Measurements from ENCODE around the gene SCAF1. TPM values are rescaled to one million over a fixed set of nuclear protein-coding genes. Genes with fewer than 3 reads are reported as not detected.
A peak's percentile ranks its signal among the peaks of the same experiment; 100 is the strongest.

Gene SCAF1
- total and polyA plus RNA-seq, 2 of the 13 experiments (the other 11 are each of a cell fraction or from before 2014, with no cell fraction given): 3.3 to 6.1 TPM

- TF ChIP-seq ZNF337 (CRISPR knock-in tag; IDR thresholded peaks at IDR 0.05; ENCODE audit: borderline replicate concordance, low read depth) (0 out of 2 replicates have a peak, but pooled peaks have one; percentile 24), PRDM10 (CRISPR knock-in tag; IDR thresholded peaks at IDR 0.05; ENCODE audit: low read depth) (peak; percentile 57), CCDC6 (CRISPR knock-in tag; IDR thresholded peaks at IDR 0.05) (no peak), ZNF589 (CRISPR knock-in tag; conservative IDR thresholded peaks at IDR 0.05) (0 out of 2 replicates have a peak, but pooled peaks have one; percentile 29), SALL1 (CRISPR knock-in tag; IDR thresholded peaks at IDR 0.05) (peak; percentile 83), MTA3 (CRISPR knock-in tag; IDR thresholded peaks at IDR 0.05) (no peak), HNRNPUL1 (IDR thresholded peaks at IDR 0.05; ENCODE audit: low read depth, low read length) (no peak)
- TF ChIP-seq, protein P1, sequence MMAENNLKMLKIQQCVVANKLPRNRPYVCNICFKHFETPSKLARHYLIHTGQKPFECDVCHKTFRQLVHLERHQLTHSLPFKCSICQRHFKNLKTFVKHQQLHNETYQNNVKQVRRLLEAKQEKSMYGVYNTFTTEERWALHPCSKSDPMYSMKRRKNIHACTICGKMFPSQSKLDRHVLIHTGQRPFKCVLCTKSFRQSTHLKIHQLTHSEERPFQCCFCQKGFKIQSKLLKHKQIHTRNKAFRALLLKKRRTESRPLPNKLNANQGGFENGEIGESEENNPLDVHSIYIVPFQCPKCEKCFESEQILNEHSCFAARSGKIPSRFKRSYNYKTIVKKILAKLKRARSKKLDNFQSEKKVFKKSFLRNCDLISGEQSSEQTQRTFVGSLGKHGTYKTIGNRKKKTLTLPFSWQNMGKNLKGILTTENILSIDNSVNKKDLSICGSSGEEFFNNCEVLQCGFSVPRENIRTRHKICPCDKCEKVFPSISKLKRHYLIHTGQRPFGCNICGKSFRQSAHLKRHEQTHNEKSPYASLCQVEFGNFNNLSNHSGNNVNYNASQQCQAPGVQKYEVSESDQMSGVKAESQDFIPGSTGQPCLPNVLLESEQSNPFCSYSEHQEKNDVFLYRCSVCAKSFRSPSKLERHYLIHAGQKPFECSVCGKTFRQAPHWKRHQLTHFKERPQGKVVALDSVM (CRISPR knock-in tag; IDR thresholded peaks at IDR 0.05): peak; percentile 43; the same call in 1 of the 2 replicates
- TF ChIP-seq, protein P2, sequence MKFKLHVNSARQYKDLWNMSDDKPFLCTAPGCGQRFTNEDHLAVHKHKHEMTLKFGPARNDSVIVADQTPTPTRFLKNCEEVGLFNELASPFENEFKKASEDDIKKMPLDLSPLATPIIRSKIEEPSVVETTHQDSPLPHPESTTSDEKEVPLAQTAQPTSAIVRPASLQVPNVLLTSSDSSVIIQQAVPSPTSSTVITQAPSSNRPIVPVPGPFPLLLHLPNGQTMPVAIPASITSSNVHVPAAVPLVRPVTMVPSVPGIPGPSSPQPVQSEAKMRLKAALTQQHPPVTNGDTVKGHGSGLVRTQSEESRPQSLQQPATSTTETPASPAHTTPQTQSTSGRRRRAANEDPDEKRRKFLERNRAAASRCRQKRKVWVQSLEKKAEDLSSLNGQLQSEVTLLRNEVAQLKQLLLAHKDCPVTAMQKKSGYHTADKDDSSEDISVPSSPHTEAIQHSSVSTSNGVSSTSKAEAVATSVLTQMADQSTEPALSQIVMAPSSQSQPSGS (CRISPR knock-in tag; IDR thresholded peaks at IDR 0.05): peak; percentile 92
- TF ChIP-seq, protein P3, sequence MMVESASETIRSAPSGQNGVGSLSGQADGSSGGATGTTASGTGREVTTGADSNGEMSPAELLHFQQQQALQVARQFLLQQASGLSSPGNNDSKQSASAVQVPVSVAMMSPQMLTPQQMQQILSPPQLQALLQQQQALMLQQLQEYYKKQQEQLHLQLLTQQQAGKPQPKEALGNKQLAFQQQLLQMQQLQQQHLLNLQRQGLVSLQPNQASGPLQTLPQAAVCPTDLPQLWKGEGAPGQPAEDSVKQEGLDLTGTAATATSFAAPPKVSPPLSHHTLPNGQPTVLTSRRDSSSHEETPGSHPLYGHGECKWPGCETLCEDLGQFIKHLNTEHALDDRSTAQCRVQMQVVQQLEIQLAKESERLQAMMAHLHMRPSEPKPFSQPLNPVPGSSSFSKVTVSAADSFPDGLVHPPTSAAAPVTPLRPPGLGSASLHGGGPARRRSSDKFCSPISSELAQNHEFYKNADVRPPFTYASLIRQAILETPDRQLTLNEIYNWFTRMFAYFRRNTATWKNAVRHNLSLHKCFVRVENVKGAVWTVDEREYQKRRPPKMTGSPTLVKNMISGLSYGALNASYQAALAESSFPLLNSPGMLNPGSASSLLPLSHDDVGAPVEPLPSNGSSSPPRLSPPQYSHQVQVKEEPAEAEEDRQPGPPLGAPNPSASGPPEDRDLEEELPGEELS (CRISPR knock-in tag; IDR thresholded peaks at IDR 0.05): peak; percentile 55; the same call in 1 of the 2 replicates
- TF ChIP-seq, protein P4, sequence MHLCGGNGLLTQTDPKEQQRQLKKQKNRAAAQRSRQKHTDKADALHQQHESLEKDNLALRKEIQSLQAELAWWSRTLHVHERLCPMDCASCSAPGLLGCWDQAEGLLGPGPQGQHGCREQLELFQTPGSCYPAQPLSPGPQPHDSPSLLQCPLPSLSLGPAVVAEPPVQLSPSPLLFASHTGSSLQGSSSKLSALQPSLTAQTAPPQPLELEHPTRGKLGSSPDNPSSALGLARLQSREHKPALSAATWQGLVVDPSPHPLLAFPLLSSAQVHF (CRISPR knock-in tag; IDR thresholded peaks at IDR 0.05): no peak
- TF ChIP-seq, protein P5, sequence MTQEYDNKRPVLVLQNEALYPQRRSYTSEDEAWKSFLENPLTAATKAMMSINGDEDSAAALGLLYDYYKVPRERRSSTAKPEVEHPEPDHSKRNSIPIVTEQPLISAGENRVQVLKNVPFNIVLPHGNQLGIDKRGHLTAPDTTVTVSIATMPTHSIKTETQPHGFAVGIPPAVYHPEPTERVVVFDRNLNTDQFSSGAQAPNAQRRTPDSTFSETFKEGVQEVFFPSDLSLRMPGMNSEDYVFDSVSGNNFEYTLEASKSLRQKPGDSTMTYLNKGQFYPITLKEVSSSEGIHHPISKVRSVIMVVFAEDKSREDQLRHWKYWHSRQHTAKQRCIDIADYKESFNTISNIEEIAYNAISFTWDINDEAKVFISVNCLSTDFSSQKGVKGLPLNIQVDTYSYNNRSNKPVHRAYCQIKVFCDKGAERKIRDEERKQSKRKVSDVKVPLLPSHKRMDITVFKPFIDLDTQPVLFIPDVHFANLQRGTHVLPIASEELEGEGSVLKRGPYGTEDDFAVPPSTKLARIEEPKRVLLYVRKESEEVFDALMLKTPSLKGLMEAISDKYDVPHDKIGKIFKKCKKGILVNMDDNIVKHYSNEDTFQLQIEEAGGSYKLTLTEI (CRISPR knock-in tag; conservative IDR thresholded peaks at IDR 0.05): no peak
- TF ChIP-seq, protein P6, sequence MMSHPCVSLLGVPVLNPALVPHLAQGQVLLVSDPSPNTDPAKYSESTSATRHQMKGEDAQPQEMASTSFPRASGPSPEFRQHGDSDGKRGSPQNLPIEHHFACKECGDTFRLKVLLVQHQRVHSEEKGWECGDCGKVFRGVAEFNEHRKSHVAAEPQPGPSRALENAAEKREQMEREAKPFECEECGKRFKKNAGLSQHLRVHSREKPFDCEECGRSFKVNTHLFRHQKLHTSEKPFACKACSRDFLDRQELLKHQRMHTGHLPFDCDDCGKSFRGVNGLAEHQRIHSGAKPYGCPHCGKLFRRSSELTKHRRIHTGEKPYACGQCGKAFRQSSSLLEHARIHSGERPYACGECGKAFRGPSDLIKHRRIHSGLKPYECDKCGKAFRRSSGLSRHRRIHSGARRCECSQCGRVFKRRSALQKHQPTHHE (CRISPR knock-in tag; IDR thresholded peaks at IDR 0.05; ENCODE audit: borderline replicate concordance): no peak
These were observed 1.7 kb upstream of the SCAF1 start, which contains the start of gene RRAS (continued) for GRCh38 chr19:49640113-49640898.

Data from HepG2 (cell line).